ENCODE data around the gene LANCL2. TPM values are rescaled to one million over a fixed set of nuclear protein-coding genes. Genes with fewer than 3 reads are reported as not detected.

The LANCL2 gene
- polyA plus RNA-seq, 4 donors, result 12.1 to 19.4 (median 13.8) TPM

- DNase-seq (peak in 1 of 2 donors; percentile 9), FAIRE-seq (no peak)
- WGBS, 3 donors, result 63 to 66% (median 66%) methylated on average over 19 of the region's 19 CpGs
- Histone ChIP-seq H3K36me3 (ENCODE audit: control insufficient read depth in 3 of 3, insufficient read depth in 2 of 3, low read depth in 1 of 3, low read length in 3 of 3) (peaks cover 0 to 2% (median 0%) of the 10 kb centered on the region in 3 donors), H3K9me3 (ENCODE audit: control insufficient read depth in 2 of 2, insufficient read depth in 1 of 2, low read depth in 1 of 2, low read length in 1 of 2) (no peaks in the 10 kb centered on the region), H3K27me3 (ENCODE audit: control insufficient read depth in 3 of 3, insufficient read depth in 3 of 3, low read length in 3 of 3) (no peaks in the 10 kb centered on the region), H3K4me1 (ENCODE audit: control insufficient read depth in 3 of 3, insufficient read depth in 2 of 3, low read depth in 1 of 3, low read length in 2 of 3) (no peaks in the 10 kb centered on the region), H3K4me3 (ENCODE audit: low read depth in 1 of 3, low read length in 3 of 3) (no peak overlapping the region), H3K27ac (ENCODE audit: low read depth in 1 of 3, low read length in 2 of 3) (no peak overlapping the region)
Observed at GRCh38 chr7:55438757-55439525, 73.8 kb downstream of the LANCL2 start.

- no peaks in the 10 kb centered on the region for H3K4me1 ChIP-seq (ENCODE audit: control insufficient read depth in 3 of 3, insufficient read depth in 2 of 3, low read depth in 1 of 3, low read length in 2 of 3)
- 76 to 81% (median 77%) methylated on average over 10 of the region's 10 CpGs for WGBS, 3 donors
- DNase-seq, result no peak
- no peaks in the 10 kb centered on the region for H3K27me3 ChIP-seq (ENCODE audit: control insufficient read depth in 3 of 3, insufficient read depth in 3 of 3, low read length in 3 of 3)
- no peak overlapping the region for H3K27ac ChIP-seq (ENCODE audit: low read depth in 1 of 3, low read length in 2 of 3)
- no peak for FAIRE-seq
- peaks cover 0 to 2% (median 0%) of the 10 kb centered on the region in 3 donors for H3K36me3 ChIP-seq (ENCODE audit: control insufficient read depth in 3 of 3, insufficient read depth in 2 of 3, low read depth in 1 of 3, low read length in 3 of 3)
- no peaks in the 10 kb centered on the region for H3K9me3 ChIP-seq (ENCODE audit: control insufficient read depth in 2 of 2, insufficient read depth in 1 of 2, low read depth in 1 of 2, low read length in 1 of 2)
- H3K4me3 ChIP-seq (ENCODE audit: low read depth in 1 of 3, low read length in 3 of 3), result no peak overlapping the region
Observed at GRCh38 chr7:55439627-55440026, 74.5 kb downstream of the LANCL2 start.

- DNase-seq (no peak), FAIRE-seq (no peak)
- no peaks in the 10 kb centered on the region for H3K27me3 ChIP-seq (ENCODE audit: control insufficient read depth in 3 of 3, insufficient read depth in 3 of 3, low read length in 3 of 3)
- no peaks in the 10 kb centered on the region for H3K9me3 ChIP-seq (ENCODE audit: control insufficient read depth in 2 of 2, insufficient read depth in 1 of 2, low read depth in 1 of 2, low read length in 1 of 2)
- H3K4me3 ChIP-seq (ENCODE audit: low read depth in 1 of 3, low read length in 3 of 3), result no peak overlapping the region
- 76 to 85% (median 80%) methylated on average over 13 of the region's 13 CpGs for WGBS, 3 donors
- H3K36me3 ChIP-seq (ENCODE audit: control insufficient read depth in 3 of 3, insufficient read depth in 2 of 3, low read depth in 1 of 3, low read length in 3 of 3), result peaks cover 0 to 2% (median 0%) of the 10 kb centered on the region in 3 donors
- no peaks in the 10 kb centered on the region for H3K4me1 ChIP-seq (ENCODE audit: control insufficient read depth in 3 of 3, insufficient read depth in 2 of 3, low read depth in 1 of 3, low read length in 2 of 3)
- H3K27ac ChIP-seq (ENCODE audit: low read depth in 1 of 3, low read length in 2 of 3), result no peak overlapping the region
Observed at GRCh38 chr7:55440040-55440690, 75.0 kb downstream of the LANCL2 start.

- DNase-seq (no peak), FAIRE-seq (no peak)
- Histone ChIP-seq H3K36me3 (ENCODE audit: control insufficient read depth in 3 of 3, insufficient read depth in 2 of 3, low read depth in 1 of 3, low read length in 3 of 3) (peaks cover 0 to 2% (median 0%) of the 10 kb centered on the region in 3 donors), H3K27me3 (ENCODE audit: control insufficient read depth in 3 of 3, insufficient read depth in 3 of 3, low read length in 3 of 3) (no peaks in the 10 kb centered on the region), H3K4me3 (ENCODE audit: low read depth in 1 of 3, low read length in 3 of 3) (no peak overlapping the region), H3K4me1 (ENCODE audit: control insufficient read depth in 3 of 3, insufficient read depth in 2 of 3, low read depth in 1 of 3, low read length in 2 of 3) (no peaks in the 10 kb centered on the region), H3K27ac (ENCODE audit: low read depth in 1 of 3, low read length in 2 of 3) (no peak overlapping the region), H3K9me3 (ENCODE audit: control insufficient read depth in 2 of 2, insufficient read depth in 1 of 2, low read depth in 1 of 2, low read length in 1 of 2) (no peaks in the 10 kb centered on the region)
- 94 to 98% (median 96%) methylated on average over 5 of the region's 5 CpGs for WGBS, 3 donors
Observed at GRCh38 chr7:55441002-55441401, 75.9 kb downstream of the LANCL2 start.

- WGBS, 3 donors, result 87 to 90% (median 89%) methylated on average over 7 of the region's 7 CpGs
- H3K4me1 ChIP-seq (ENCODE audit: control insufficient read depth in 3 of 3, insufficient read depth in 2 of 3, low read depth in 1 of 3, low read length in 2 of 3), result no peaks in the 10 kb centered on the region
- no peak for DNase-seq
- H3K27ac ChIP-seq (ENCODE audit: low read depth in 1 of 3, low read length in 2 of 3), result no peak overlapping the region
- no peaks in the 10 kb centered on the region for H3K9me3 ChIP-seq (ENCODE audit: control insufficient read depth in 2 of 2, insufficient read depth in 1 of 2, low read depth in 1 of 2, low read length in 1 of 2)
- FAIRE-seq, result no peak
- no peaks in the 10 kb centered on the region for H3K27me3 ChIP-seq (ENCODE audit: control insufficient read depth in 3 of 3, insufficient read depth in 3 of 3, low read length in 3 of 3)
- no peak overlapping the region for H3K4me3 ChIP-seq (ENCODE audit: low read depth in 1 of 3, low read length in 3 of 3)
- peaks cover 0 to 2% (median 0%) of the 10 kb centered on the region in 3 donors for H3K36me3 ChIP-seq (ENCODE audit: control insufficient read depth in 3 of 3, insufficient read depth in 2 of 3, low read depth in 1 of 3, low read length in 3 of 3)
Observed at GRCh38 chr7:55441774-55442522, 76.8 kb downstream of the LANCL2 start.

- DNase-seq (no peak), FAIRE-seq (no peak)
- Histone ChIP-seq H3K4me1 (ENCODE audit: control insufficient read depth in 3 of 3, insufficient read depth in 2 of 3, low read depth in 1 of 3, low read length in 2 of 3) (no peaks in the 10 kb centered on the region), H3K9me3 (ENCODE audit: control insufficient read depth in 2 of 2, insufficient read depth in 1 of 2, low read depth in 1 of 2, low read length in 1 of 2) (no peaks in the 10 kb centered on the region), H3K27ac (ENCODE audit: low read depth in 1 of 3, low read length in 2 of 3) (no peak overlapping the region), H3K4me3 (ENCODE audit: low read depth in 1 of 3, low read length in 3 of 3) (no peak overlapping the region), H3K36me3 (ENCODE audit: control insufficient read depth in 3 of 3, insufficient read depth in 2 of 3, low read depth in 1 of 3, low read length in 3 of 3) (no peaks in the 10 kb centered on the region), H3K27me3 (ENCODE audit: control insufficient read depth in 3 of 3, insufficient read depth in 3 of 3, low read length in 3 of 3) (peaks cover 0 to 3% (median 0%) of the 10 kb centered on the region in 3 donors)
- WGBS, 3 donors, result 20 to 63% (median 37%) methylated on average over 1 of the region's 1 CpG
Observed at GRCh38 chr7:55444786-55445185, 79.6 kb downstream of the LANCL2 start.

GRCh38 chr7:55448526-55448925 lies 83.4 kb downstream of the LANCL2 start:
- no peaks in the 10 kb centered on the region for H3K4me1 ChIP-seq (ENCODE audit: control insufficient read depth in 3 of 3, insufficient read depth in 2 of 3, low read depth in 1 of 3, low read length in 2 of 3)
- FAIRE-seq (no peak), DNase-seq (no peak)
- no peaks in the 10 kb centered on the region for H3K36me3 ChIP-seq (ENCODE audit: control insufficient read depth in 3 of 3, insufficient read depth in 2 of 3, low read depth in 1 of 3, low read length in 3 of 3)
- H3K27ac ChIP-seq (ENCODE audit: low read depth in 1 of 3, low read length in 2 of 3), result no peak overlapping the region
- no peak overlapping the region for H3K4me3 ChIP-seq (ENCODE audit: low read depth in 1 of 3, low read length in 3 of 3)
- 84 to 96% (median 86%) methylated on average over 22 of the region's 22 CpGs for WGBS, 3 donors
- no peaks in the 10 kb centered on the region for H3K9me3 ChIP-seq (ENCODE audit: control insufficient read depth in 2 of 2, insufficient read depth in 1 of 2, low read depth in 1 of 2, low read length in 1 of 2)
- peaks cover 0 to 3% (median 0%) of the 10 kb centered on the region in 3 donors for H3K27me3 ChIP-seq (ENCODE audit: control insufficient read depth in 3 of 3, insufficient read depth in 3 of 3, low read length in 3 of 3)

GRCh38 chr7:55449205-55449991 lies 84.3 kb downstream of the LANCL2 start:
- FAIRE-seq (no peak), DNase-seq (no peak)
- no peaks in the 10 kb centered on the region for H3K9me3 ChIP-seq (ENCODE audit: control insufficient read depth in 2 of 2, insufficient read depth in 1 of 2, low read depth in 1 of 2, low read length in 1 of 2)
- H3K36me3 ChIP-seq (ENCODE audit: control insufficient read depth in 3 of 3, insufficient read depth in 2 of 3, low read depth in 1 of 3, low read length in 3 of 3), result no peaks in the 10 kb centered on the region
- H3K4me1 ChIP-seq (ENCODE audit: control insufficient read depth in 3 of 3, insufficient read depth in 2 of 3, low read depth in 1 of 3, low read length in 2 of 3), result no peaks in the 10 kb centered on the region
- WGBS, 3 donors, result 52 to 54% (median 52%) methylated on average over 44 to 56 of the region's 56 CpGs
- H3K27ac ChIP-seq (ENCODE audit: low read depth in 1 of 3, low read length in 2 of 3), result no peak overlapping the region
- H3K4me3 ChIP-seq (ENCODE audit: low read depth in 1 of 3, low read length in 3 of 3), result no peak overlapping the region
- peaks cover 0 to 3% (median 0%) of the 10 kb centered on the region in 3 donors for H3K27me3 ChIP-seq (ENCODE audit: control insufficient read depth in 3 of 3, insufficient read depth in 3 of 3, low read length in 3 of 3)
